Gastrocnemius medialis (tissue), 4 donors: ENCODE data around the gene ALPI. TPM values are rescaled to one million over a fixed set of nuclear protein-coding genes. Genes with fewer than 3 reads are reported as not detected.

Experiments used
- ATAC-seq, 2 donors: fragments of 150-250 bp; one replicate each; pipeline ENCODE4 v1.9.1; 2016
- DNase-seq, 2 donors: peaks; one replicate each; pipeline ENCODE4 v3.0.0-alpha.2; 2019
- H3K27ac ChIP-seq, 4 donors: fragments of 200-600 bp; sonication (generic); 1 replicate in 1 of 4; 2 replicates in 3 of 4; pipeline ENCODE4 v1.5.1; 2016 to 2018; ENCODE audit warnings: mild to moderate bottlenecking in 2 of 4, moderate library complexity in 1 of 4
- H3K27me3 ChIP-seq, 3 donors: fragments of 200-600 bp; sonication (generic) in 2 of 3; 1 replicate in 1 of 3; 2 replicates in 2 of 3; pipeline versions ENCODE4 v1.5.1 to v1.6.0; 2016 to 2019; ENCODE audit warnings: mild to moderate bottlenecking in 1 of 3, moderate library complexity in 1 of 3
- H3K36me3 ChIP-seq, 2 donors: fragments of 200-600 bp; sonication (generic) in 1 of 2; one replicate each; pipeline ENCODE4 v1.5.1; 2017 to 2018
- H3K4me1 ChIP-seq, 2 donors: fragments of 200-600 bp; sonication (generic) in 1 of 2; one replicate each; pipeline ENCODE4 v1.5.1; 2016 to 2017; ENCODE audit warnings: mild to moderate bottlenecking in 2 of 2
- H3K4me3 ChIP-seq, 4 donors: fragments of 200-600 bp; sonication (generic) in 3 of 4; 1 replicate in 1 of 4; 2 replicates in 3 of 4; pipeline ENCODE4 v1.5.1; 2016 to 2019; ENCODE audit warnings: mild to moderate bottlenecking in 2 of 4
- H3K9me3 ChIP-seq, 3 donors: fragments of 200-600 bp; sonication (generic) in 2 of 3; 1 replicate in 1 of 3; 2 replicates in 2 of 3; pipeline ENCODE4 v1.5.1; 2016 to 2019
- POLR2A ChIP-seq, 2 donors: fragments of 450-650 bp; IDR thresholded peaks; one replicate each; pipeline ENCODE4 v1.6.1; 2017; ENCODE audit warnings: antibody characterized with exemption in 2 of 2, mild to moderate bottlenecking in 2 of 2, moderate library complexity in 2 of 2
- in situ Hi-C, 4 donors: fragments of 200-750 bp; cut with MboI; loops; one replicate each; pipeline versions ENCODE4 v1.15.0 to v1.8.0; 2017; ENCODE audit warnings: low sequenced_read_pairs in 4 of 4
- intact Hi-C: fragments of 100-400 bp; cut with DNase I; formaldehyde crosslinking; loops from one replicate; pipeline ENCODE4 v1.15.1; 2023; ENCODE audit warnings: low total_unique reads
- total RNA-seq, 4 donors: library from RNA; depleted of rRNA; stranded (reverse); fragments of >200 nt; gene quantifications; one replicate each; pipeline versions ENCODE4 v1.1.0 to v1.2.3, GENCODE V29; 2016
- TF ChIP-seq, protein P1 (sequence below), 5 experiments: fragments of 450-650 bp in 3 of 5; fragments of 200-600 bp in 2 of 5; sonication (generic) in 2 of 5; IDR thresholded peaks in 4 of 5; conservative IDR thresholded peaks in 1 of 5; 1 replicate in 4 of 5; 2 replicates in 1 of 5; pipeline ENCODE4 v1.5.1; 2016 to 2019; ENCODE audit warnings: antibody characterized with exemption in 5 of 5, mild to moderate bottlenecking in 3 of 5, moderate library complexity in 3 of 5

ALPI gene
- total RNA-seq, 4 donors from 2014 or later, result not detected

DNA sequence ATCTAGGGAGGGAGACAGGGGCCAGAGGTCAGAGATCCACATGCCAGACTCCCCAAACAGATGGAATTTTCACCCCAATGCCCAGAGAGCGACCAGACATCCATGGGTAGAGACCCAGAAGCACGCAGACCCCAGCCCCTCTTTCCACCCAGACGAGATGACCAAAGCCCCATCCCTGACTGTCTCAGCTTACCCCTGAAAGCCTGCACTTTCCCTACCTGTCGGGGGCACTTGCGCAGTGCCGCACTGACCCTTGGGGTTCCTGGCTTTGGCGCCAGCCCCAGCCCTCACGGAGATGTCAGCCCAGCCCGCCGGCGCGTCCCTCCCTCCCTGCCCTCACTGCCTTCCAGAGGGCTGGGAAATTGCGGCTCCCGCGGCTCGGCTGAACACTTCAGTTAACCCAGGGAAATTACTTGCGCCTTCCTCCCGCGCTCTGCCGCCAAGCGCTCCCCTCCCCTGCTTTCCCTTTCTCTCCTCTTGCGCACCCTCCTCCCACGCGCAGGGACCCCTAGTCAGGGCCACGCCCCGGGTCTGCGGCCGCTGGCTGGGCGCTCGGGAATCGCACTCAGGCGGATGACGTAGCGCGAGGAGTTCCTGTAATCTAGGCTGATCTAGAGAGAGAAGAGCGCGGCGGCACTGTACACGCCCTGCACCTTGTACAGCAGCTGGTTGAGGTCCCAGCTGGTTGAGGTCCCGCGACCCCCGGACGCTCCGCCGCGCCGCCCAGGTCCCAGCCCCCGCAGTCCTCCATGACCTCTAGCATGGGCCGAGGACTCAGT lies 37.3 kb upstream of the ALPI start:
- ATAC-seq (no peak), DNase-seq (no peak)
- Histone ChIP-seq H3K27me3 (peaks cover 48 to 58% (median 58%) of the 10 kb centered on the region in 3 donors), H3K9me3 (no peaks in the 10 kb centered on the region), H3K36me3 (no peaks in the 10 kb centered on the region), H3K27ac (no peak overlapping the region), H3K4me3 (peak overlapping the region; percentile 20 to 32 (median 26)), H3K4me1 (peaks cover 0 to 9% of the 10 kb centered on the region in 2 donors)
- in situ Hi-C loops, result no loop called here
- no peak for TF ChIP-seq POLR2A (IDR thresholded peaks at IDR 0.05)
- TF ChIP-seq, protein P1, sequence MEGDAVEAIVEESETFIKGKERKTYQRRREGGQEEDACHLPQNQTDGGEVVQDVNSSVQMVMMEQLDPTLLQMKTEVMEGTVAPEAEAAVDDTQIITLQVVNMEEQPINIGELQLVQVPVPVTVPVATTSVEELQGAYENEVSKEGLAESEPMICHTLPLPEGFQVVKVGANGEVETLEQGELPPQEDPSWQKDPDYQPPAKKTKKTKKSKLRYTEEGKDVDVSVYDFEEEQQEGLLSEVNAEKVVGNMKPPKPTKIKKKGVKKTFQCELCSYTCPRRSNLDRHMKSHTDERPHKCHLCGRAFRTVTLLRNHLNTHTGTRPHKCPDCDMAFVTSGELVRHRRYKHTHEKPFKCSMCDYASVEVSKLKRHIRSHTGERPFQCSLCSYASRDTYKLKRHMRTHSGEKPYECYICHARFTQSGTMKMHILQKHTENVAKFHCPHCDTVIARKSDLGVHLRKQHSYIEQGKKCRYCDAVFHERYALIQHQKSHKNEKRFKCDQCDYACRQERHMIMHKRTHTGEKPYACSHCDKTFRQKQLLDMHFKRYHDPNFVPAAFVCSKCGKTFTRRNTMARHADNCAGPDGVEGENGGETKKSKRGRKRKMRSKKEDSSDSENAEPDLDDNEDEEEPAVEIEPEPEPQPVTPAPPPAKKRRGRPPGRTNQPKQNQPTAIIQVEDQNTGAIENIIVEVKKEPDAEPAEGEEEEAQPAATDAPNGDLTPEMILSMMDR (IDR thresholded peaks at IDR 0.05 in 4 of 5, conservative IDR thresholded peaks at IDR 0.05 in 1 of 5), result no peak
- intact Hi-C loops, result no loop called here

DNA sequence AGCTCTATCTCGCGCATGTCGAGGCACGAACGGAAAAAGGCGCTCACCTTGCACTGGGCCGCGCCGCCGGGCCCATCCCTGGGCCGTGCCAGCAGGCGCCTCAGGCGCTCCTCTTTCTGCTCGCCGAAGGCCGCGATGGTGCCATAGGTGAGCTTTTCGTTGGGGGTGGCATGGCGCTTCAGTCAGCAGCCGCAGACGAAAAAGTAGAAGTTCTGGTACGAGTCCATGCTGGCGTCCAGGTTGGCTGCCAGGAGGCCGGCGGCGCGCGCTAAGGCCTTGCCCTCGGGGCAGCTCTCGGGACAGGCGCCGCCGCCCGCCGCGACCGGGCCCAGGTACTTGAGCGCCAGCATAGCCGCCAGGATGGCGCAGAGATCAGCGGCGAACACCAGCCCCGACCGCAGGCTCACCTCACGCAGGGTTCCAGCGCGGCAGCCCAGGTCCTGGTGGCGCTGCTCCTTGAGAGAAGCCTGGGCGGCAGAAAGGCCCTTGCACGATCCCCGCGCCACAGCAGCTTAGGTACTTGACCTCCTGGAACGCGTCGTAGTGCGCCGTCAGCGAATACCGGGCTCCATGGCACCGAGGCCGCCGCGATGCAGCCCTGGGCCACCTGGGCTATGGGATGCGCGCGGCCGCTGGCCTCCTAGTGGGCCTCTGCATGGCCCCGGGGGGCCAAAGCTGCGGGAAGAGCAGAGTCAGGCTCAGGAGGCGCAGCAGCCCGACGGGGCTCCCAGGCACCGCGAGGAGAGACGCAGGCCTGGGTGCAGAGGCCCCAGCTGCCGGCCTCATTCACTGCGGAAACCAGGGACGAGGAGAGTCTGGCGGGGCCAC lies 36.5 kb upstream of the ALPI start:
- no peaks in the 10 kb centered on the region for H3K36me3 ChIP-seq
- ATAC-seq (no peak), DNase-seq (no peak)
- TF ChIP-seq, protein P1 (IDR thresholded peaks at IDR 0.05 in 4 of 5, conservative IDR thresholded peaks at IDR 0.05 in 1 of 5), result no peak
- no peak for TF ChIP-seq POLR2A (IDR thresholded peaks at IDR 0.05)
- H3K9me3 ChIP-seq, result no peaks in the 10 kb centered on the region
- intact Hi-C loops, result no loop called here
- no peak overlapping the region for H3K27ac ChIP-seq
- peaks cover 48 to 62% (median 58%) of the 10 kb centered on the region in 3 donors for H3K27me3 ChIP-seq
- H3K4me3 ChIP-seq, result peak overlapping the region in 3 of 4 donors; percentile 20 to 32 (median 25)
- in situ Hi-C loops, result no loop called here
- H3K4me1 ChIP-seq, result peaks cover 0 to 9% of the 10 kb centered on the region in 2 donors

GRCh38 chr2:232420073-232420454 lies 35.9 kb upstream of the ALPI start:
- Histone ChIP-seq H3K9me3 (no peaks in the 10 kb centered on the region), H3K27me3 (peaks cover 48 to 62% (median 60%) of the 10 kb centered on the region in 3 donors), H3K36me3 (no peaks in the 10 kb centered on the region), H3K4me1 (peaks cover 0 to 9% of the 10 kb centered on the region in 2 donors), H3K27ac (no peak overlapping the region), H3K4me3 (peak overlapping the region in 1 of 4 donors; percentile 6)
- ATAC-seq, result no peak
- TF ChIP-seq, protein P1 (IDR thresholded peaks at IDR 0.05 in 4 of 5, conservative IDR thresholded peaks at IDR 0.05 in 1 of 5), result no peak
- TF ChIP-seq POLR2A (IDR thresholded peaks at IDR 0.05), result no peak
- DNase-seq, result no peak
- in situ Hi-C loops, result no loop called here
- intact Hi-C loops, result no loop called here

- no peaks in the 10 kb centered on the region for H3K36me3 ChIP-seq
- peaks cover 0 to 9% of the 10 kb centered on the region in 2 donors for H3K4me1 ChIP-seq
- in situ Hi-C loops, result no loop called here
- no peaks in the 10 kb centered on the region for H3K9me3 ChIP-seq
- TF ChIP-seq, protein P1 (IDR thresholded peaks at IDR 0.05 in 4 of 5, conservative IDR thresholded peaks at IDR 0.05 in 1 of 5), result no peak
- no peak for TF ChIP-seq POLR2A (IDR thresholded peaks at IDR 0.05)
- intact Hi-C loops, result no loop called here
- H3K27ac ChIP-seq, result no peak overlapping the region
- H3K4me3 ChIP-seq, result peak overlapping the region in 3 of 4 donors; percentile 6 to 13 (median 9)
- ATAC-seq (no peak), DNase-seq (no peak)
- H3K27me3 ChIP-seq, result peaks cover 48 to 62% (median 62%) of the 10 kb centered on the region in 3 donors
Observed at GRCh38 chr2:232420463-232421188, 35.3 kb upstream of the ALPI start.
